SU-DHL-6 (cell line): ENCODE measurements around the gene PLPP7.

Source experiments
- EZH2phosphoT487 ChIP-seq: fragments of 200-600 bp; sonication (generic), shearing (Covaris generic); conservative IDR thresholded peaks from 2 replicates; pipeline ENCODE4 v1.6.1; 2018; ENCODE audit warnings: mild to moderate bottlenecking, antibody characterized with exemption, low read length, moderate library complexity, mixed read lengths
- TF ChIP-seq, protein P1 (sequence below): fragments of 200-600 bp; sonication (generic); IDR thresholded peaks from one replicate; pipeline ENCODE4 v1.5.1; 2017; ENCODE audit warnings: antibody characterized with exemption, mild to moderate bottlenecking, low read length, moderate library complexity; ENCODE audit not compliant: insufficient read depth, poor library complexity, severe bottlenecking

GRCh38 chr9:131300444-131300843, 10.9 kb downstream of the PLPP7 start:
- TF ChIP-seq, protein P1, sequence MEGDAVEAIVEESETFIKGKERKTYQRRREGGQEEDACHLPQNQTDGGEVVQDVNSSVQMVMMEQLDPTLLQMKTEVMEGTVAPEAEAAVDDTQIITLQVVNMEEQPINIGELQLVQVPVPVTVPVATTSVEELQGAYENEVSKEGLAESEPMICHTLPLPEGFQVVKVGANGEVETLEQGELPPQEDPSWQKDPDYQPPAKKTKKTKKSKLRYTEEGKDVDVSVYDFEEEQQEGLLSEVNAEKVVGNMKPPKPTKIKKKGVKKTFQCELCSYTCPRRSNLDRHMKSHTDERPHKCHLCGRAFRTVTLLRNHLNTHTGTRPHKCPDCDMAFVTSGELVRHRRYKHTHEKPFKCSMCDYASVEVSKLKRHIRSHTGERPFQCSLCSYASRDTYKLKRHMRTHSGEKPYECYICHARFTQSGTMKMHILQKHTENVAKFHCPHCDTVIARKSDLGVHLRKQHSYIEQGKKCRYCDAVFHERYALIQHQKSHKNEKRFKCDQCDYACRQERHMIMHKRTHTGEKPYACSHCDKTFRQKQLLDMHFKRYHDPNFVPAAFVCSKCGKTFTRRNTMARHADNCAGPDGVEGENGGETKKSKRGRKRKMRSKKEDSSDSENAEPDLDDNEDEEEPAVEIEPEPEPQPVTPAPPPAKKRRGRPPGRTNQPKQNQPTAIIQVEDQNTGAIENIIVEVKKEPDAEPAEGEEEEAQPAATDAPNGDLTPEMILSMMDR = no peak
- TF ChIP-seq EZH2phosphoT487 = no peak
